Stimulated activated CD8-positive, alpha-beta memory T cell treated with anti-CD3 and anti-CD28 coated beads, Interleukin-4, amount 100 ng/mL, for 48 hours (primary cell): Measurements from ENCODE around the gene ACTR3C.
"Not testable (repeated sequence)": the region's sequence is repeated elsewhere in the genome, so short reads cannot be mapped to it uniquely, and the experiment has no call there.

ENCODE experiments used
- DNase-seq: peaks from one replicate; pipeline ENCODE4 v3.0.0-alpha.2; 2020

The ACTR3C gene

GRCh38 chr7:150278383-150278782 lies 45.0 kb downstream of the ACTR3C start:
- not testable (repeated sequence) for DNase-seq

- peak; percentile 29 for DNase-seq
Measured at GRCh38 chr7:150276132-150276695, 47.1 kb downstream of the ACTR3C start.

GRCh38 chr7:150271898-150272297 lies 51.4 kb downstream of the ACTR3C start:
- DNase-seq = not testable (repeated sequence)

- not testable (repeated sequence) for DNase-seq
Measured at GRCh38 chr7:150270101-150270824, 53.1 kb downstream of the ACTR3C start.

GRCh38 chr7:150268798-150269197 lies 54.5 kb downstream of the ACTR3C start:
- DNase-seq = not testable (repeated sequence)

- DNase-seq = not testable (repeated sequence)
Measured at GRCh38 chr7:150268287-150268686, 55.1 kb downstream of the ACTR3C start.

- not testable (repeated sequence) for DNase-seq
Measured at GRCh38 chr7:150266953-150267665, 56.2 kb downstream of the ACTR3C start.

GRCh38 chr7:150262656-150263055 lies 60.7 kb downstream of the ACTR3C start:
- not testable (repeated sequence) for DNase-seq

GRCh38 chr7:150247745-150248144 lies 75.6 kb downstream of the ACTR3C start:
- DNase-seq = not testable (repeated sequence)

- not testable (repeated sequence) for DNase-seq
Measured at GRCh38 chr7:150245208-150245607, 78.1 kb downstream of the ACTR3C start.

- DNase-seq = not testable (repeated sequence)
Measured at GRCh38 chr7:150242935-150243334, 80.4 kb downstream of the ACTR3C start.

- DNase-seq = not testable (repeated sequence)
Measured at GRCh38 chr7:150225444-150225843, 97.9 kb downstream of the ACTR3C start.

- DNase-seq = not testable (repeated sequence)
Measured at GRCh38 chr7:150222083-150222972, 101.0 kb downstream of the ACTR3C start.

GRCh38 chr7:150220673-150221181 lies 102.6 kb downstream of the ACTR3C start:
- DNase-seq = peak; percentile 27

GRCh38 chr7:150219941-150220658 lies 103.2 kb downstream of the ACTR3C start:
- DNase-seq = not testable (repeated sequence)

GRCh38 chr7:150206848-150207247 lies 116.5 kb downstream of the ACTR3C start:
- not testable (repeated sequence) for DNase-seq

GRCh38 chr7:150205866-150206265 lies 117.5 kb downstream of the ACTR3C start:
- DNase-seq = not testable (repeated sequence)

- DNase-seq = not testable (repeated sequence)
Measured at GRCh38 chr7:150204577-150204976, 118.8 kb downstream of the ACTR3C start.

- not testable (repeated sequence) for DNase-seq
Measured at GRCh38 chr7:150202894-150203293, 120.5 kb downstream of the ACTR3C start.
